ENCODE data around the gene CAPN8.

The CAPN8 gene

GRCh38 chr1:223500560-223501425 lies 164.7 kb downstream of the CAPN8 start:
- no peak for DNase-seq
- no peak overlapping the region for H3K27ac ChIP-seq (ENCODE audit: insufficient read depth, low read length, poor library complexity, severe bottlenecking)

GRCh38 chr1:223496883-223497282 lies 168.6 kb downstream of the CAPN8 start:
- H3K36me3 ChIP-seq (ENCODE audit: control insufficient read depth, insufficient read depth, low read length), result no peaks in the 10 kb centered on the region

More at GRCh38 chr1:223500560-223501425, 164.7 kb downstream of the CAPN8 start:
- Histone ChIP-seq H3K36me3 (ENCODE audit: control insufficient read depth, insufficient read depth, low read length) (no peaks in the 10 kb centered on the region), H3K4me3 (ENCODE audit: insufficient read depth, low read depth, low read length, poor library complexity, severe bottlenecking) (no peak overlapping the region), H3K4me1 (ENCODE audit: control insufficient read depth, insufficient read depth, low read length, poor library complexity, severe bottlenecking) (no peaks in the 10 kb centered on the region), H3K27me3 (replicated peaks; ENCODE audit: control insufficient read depth, insufficient read depth, low read length, poor library complexity, severe bottlenecking) (no peaks in the 10 kb centered on the region), H3K9me3 (ENCODE audit: control insufficient read depth, low read length) (no peaks in the 10 kb centered on the region)

DNA sequence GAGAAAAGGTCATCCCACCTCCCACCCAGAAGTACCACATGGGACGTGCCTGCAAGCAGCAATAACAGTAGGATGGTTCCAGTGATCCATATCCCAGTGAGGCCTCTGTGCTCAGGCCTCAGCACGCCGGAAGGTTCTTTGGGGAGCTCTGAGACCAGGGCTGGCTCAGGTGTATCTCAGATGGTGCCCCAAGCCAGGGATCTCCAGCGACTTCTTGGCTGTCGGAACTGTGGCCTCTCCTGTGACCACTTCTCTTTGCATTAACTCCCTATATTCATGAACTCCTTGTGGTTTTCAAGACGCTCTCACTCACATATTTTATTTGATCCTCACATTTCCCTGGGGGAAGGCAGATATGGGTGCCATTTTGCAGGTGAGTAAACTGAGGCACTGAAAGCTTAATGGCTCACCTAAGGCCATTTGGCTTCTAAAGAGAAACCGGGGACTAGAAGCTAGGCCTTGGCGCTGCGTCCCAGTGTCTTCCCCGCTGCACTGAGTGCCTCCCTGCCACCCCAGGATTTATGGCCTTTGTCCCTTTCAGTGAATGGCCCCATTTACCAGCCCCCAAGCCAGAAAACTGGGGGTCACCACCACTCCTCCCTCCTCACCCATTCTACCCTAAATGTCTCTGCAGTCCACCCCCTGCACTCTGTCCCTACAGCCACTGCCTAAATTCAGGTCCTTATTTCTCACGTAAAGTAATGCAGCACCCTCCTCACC lies 170.4 kb downstream of the CAPN8 start:
- Histone ChIP-seq H3K36me3 (ENCODE audit: control insufficient read depth, insufficient read depth, low read length) (no peaks in the 10 kb centered on the region), H3K4me3 (ENCODE audit: insufficient read depth, low read depth, low read length, poor library complexity, severe bottlenecking) (no peak overlapping the region), H3K4me1 (ENCODE audit: control insufficient read depth, insufficient read depth, low read length, poor library complexity, severe bottlenecking) (no peaks in the 10 kb centered on the region)

More at GRCh38 chr1:223496883-223497282, 168.6 kb downstream of the CAPN8 start:
- H3K9me3 ChIP-seq (ENCODE audit: control insufficient read depth, low read length), result no peaks in the 10 kb centered on the region
- H3K4me3 ChIP-seq (ENCODE audit: insufficient read depth, low read depth, low read length, poor library complexity, severe bottlenecking), result no peak overlapping the region
- H3K4me1 ChIP-seq (ENCODE audit: control insufficient read depth, insufficient read depth, low read length, poor library complexity, severe bottlenecking), result no peaks in the 10 kb centered on the region
- no peaks in the 10 kb centered on the region for H3K27me3 ChIP-seq (replicated peaks; ENCODE audit: control insufficient read depth, insufficient read depth, low read length, poor library complexity, severe bottlenecking)
- H3K27ac ChIP-seq (ENCODE audit: insufficient read depth, low read length, poor library complexity, severe bottlenecking), result no peak overlapping the region
- no peak for DNase-seq

GRCh38 chr1:223492044-223492443 lies 173.5 kb downstream of the CAPN8 start:
- no peak for DNase-seq
- H3K4me1 ChIP-seq (ENCODE audit: control insufficient read depth, insufficient read depth, low read length, poor library complexity, severe bottlenecking), result no peaks in the 10 kb centered on the region
- H3K27ac ChIP-seq (ENCODE audit: insufficient read depth, low read length, poor library complexity, severe bottlenecking), result no peak overlapping the region
- H3K36me3 ChIP-seq (ENCODE audit: control insufficient read depth, insufficient read depth, low read length), result no peaks in the 10 kb centered on the region
- H3K9me3 ChIP-seq (ENCODE audit: control insufficient read depth, low read length), result no peaks in the 10 kb centered on the region
- no peaks in the 10 kb centered on the region for H3K27me3 ChIP-seq (replicated peaks; ENCODE audit: control insufficient read depth, insufficient read depth, low read length, poor library complexity, severe bottlenecking)
- no peak overlapping the region for H3K4me3 ChIP-seq (ENCODE audit: insufficient read depth, low read depth, low read length, poor library complexity, severe bottlenecking)

More for the DNA sequence above, 170.4 kb downstream of the CAPN8 start:
- no peak overlapping the region for H3K27ac ChIP-seq (ENCODE audit: insufficient read depth, low read length, poor library complexity, severe bottlenecking)
- H3K27me3 ChIP-seq (replicated peaks; ENCODE audit: control insufficient read depth, insufficient read depth, low read length, poor library complexity, severe bottlenecking), result no peaks in the 10 kb centered on the region
- no peaks in the 10 kb centered on the region for H3K9me3 ChIP-seq (ENCODE audit: control insufficient read depth, low read length)
- DNase-seq, result no peak

All from effector memory CD4-positive, alpha-beta T cell (primary cell).